K562 (cell line): ENCODE data around the gene MIDN. TPM values are rescaled to one million over a fixed set of nuclear protein-coding genes. Genes with fewer than 3 reads are reported as not detected.

Experiments used
- ATAC-seq: fragments of 200-7000 bp; cut with Tn5 transposase; 3 replicates; pipeline ENCODE4 v1.9.1; 2020; ENCODE audit warnings: moderate library complexity
- BruUV-seq: library from RNA; stranded (reverse); fragments of 400-500 nt; replicated peaks from 2 replicates; lab custom pipeline; 2021; lab: Mats Ljungman, UMichigan
- CTCF ChIA-PET: fragments of 300-600 bp; formaldehyde crosslinking; extraction: SDS; loops from one replicate; lab custom pipeline; 2021; ENCODE audit warnings: low intra/inter-chr PET ratio; lab: Yijun Ruan, JAX
- POLR2A ChIA-PET: fragments of 300-600, 350-650 bp; sonication (Branson Sonifier 250); formaldehyde crosslinking; extraction: SDS; loops from one replicate; lab custom pipeline; 2021; ENCODE audit warnings: antibody characterized with exemption, inconsistent platforms; lab: Yijun Ruan, JAX
- DNase-seq, 4 experiments: peaks; one replicate each; pipeline versions ENCODE4 v3.0.0 to v3.0.0-alpha.2; 2011 to 2018; ENCODE audit warnings: low spot score in 3 of 4, mixed read lengths in 3 of 4; ENCODE audit errors: extremely low read depth in 1 of 4
- FAIRE-seq: peaks from 2 replicates; lab custom pipeline; 2011; peaks lifted over from hg19 to GRCh38; lab: Jason Lieb, UNC
- H2AFZ ChIP-seq: 2 replicates; pipeline ENCODE4 v1.6.0; 2011; ENCODE audit warnings: low read depth, low read length, control low read depth, inconsistent platforms
- H3K27ac ChIP-seq: fragments of 200-600 bp; 3 replicates; pipeline ENCODE4 v1.8.0; 2011; ENCODE audit warnings: low read depth, mild to moderate bottlenecking, control low read depth, inconsistent platforms, low read length, moderate library complexity, mixed read lengths; ENCODE audit errors: extremely low read depth
- H3K27me3 ChIP-seq, 2 experiments: fragments of 300-600 bp in 1 of 2; 2 replicates in 1 of 2; 3 replicates in 1 of 2; pipeline versions ENCODE4 v1.6.0 to v1.8.0; 2011; ENCODE audit warnings: inconsistent platforms in 2 of 2, low read length in 2 of 2, mild to moderate bottlenecking in 1 of 2, mixed read lengths in 1 of 2, moderate library complexity in 1 of 2; ENCODE audit not compliant: control insufficient read depth in 2 of 2, insufficient read depth in 2 of 2
- H3K36me3 ChIP-seq: fragments of 300-600 bp; 3 replicates; pipeline ENCODE4 v1.8.0; 2011; ENCODE audit warnings: mild to moderate bottlenecking, low read length, inconsistent platforms; ENCODE audit not compliant: control insufficient read depth, insufficient read depth
- H3K4me1 ChIP-seq, 2 experiments: fragments of 200-600 bp in 1 of 2; replicated peaks in 1 of 2; 2 replicates in 1 of 2; 3 replicates in 1 of 2; pipeline versions ENCODE4 v1.5.1 to v1.8.0; 2011; ENCODE audit warnings: inconsistent platforms in 2 of 2, low read length in 2 of 2, mild to moderate bottlenecking in 1 of 2, mixed read lengths in 1 of 2, moderate library complexity in 1 of 2; ENCODE audit not compliant: control insufficient read depth in 2 of 2, insufficient read depth in 2 of 2
- H3K4me2 ChIP-seq: 2 replicates; pipeline ENCODE4 v1.6.1; 2011; ENCODE audit warnings: low read length, control low read depth, inconsistent platforms, mixed read lengths; ENCODE audit not compliant: insufficient read depth
- H3K4me3 ChIP-seq: fragments of 200-600 bp; sonication (generic), shearing (Covaris generic); 2 replicates; pipeline ENCODE4 v1.5.1; 2016; ENCODE audit warnings: control low read depth, inconsistent platforms
- H3K79me2 ChIP-seq: fragments of 200-600 bp; 3 replicates; pipeline ENCODE4 v1.8.0; 2011; ENCODE audit warnings: low read length, inconsistent platforms; ENCODE audit not compliant: control insufficient read depth, insufficient read depth
- H3K9ac ChIP-seq, 2 experiments: 2 replicates each; pipeline versions ENCODE4 v1.6.0 to v1.6.1; 2011; ENCODE audit warnings: low read depth in 2 of 2, low read length in 2 of 2, control low read depth in 1 of 2, inconsistent platforms in 1 of 2, mild to moderate bottlenecking in 1 of 2, mixed read lengths in 1 of 2; ENCODE audit not compliant: insufficient read depth in 1 of 2
- H3K9me1 ChIP-seq: one replicate; pipeline ENCODE4 v1.6.0; 2011; ENCODE audit warnings: inconsistent platforms, mild to moderate bottlenecking, low read length, moderate library complexity; ENCODE audit not compliant: control insufficient read depth, insufficient read depth
- H3K9me3 ChIP-seq: replicated peaks from 2 replicates; pipeline ENCODE4 v1.5.1; 2011; ENCODE audit warnings: low read depth, low read length, inconsistent platforms; ENCODE audit not compliant: control insufficient read depth, insufficient read depth
- H4K20me1 ChIP-seq: replicated peaks from 2 replicates; pipeline ENCODE4 v1.6.1; 2011; ENCODE audit warnings: low read length, inconsistent platforms, mixed read lengths; ENCODE audit not compliant: control insufficient read depth, insufficient read depth
- ARNT ChIP-seq, 2 experiments: fragments of 450-650 bp; IDR thresholded peaks; 2 replicates each; pipeline ENCODE4 v1.6.1; 2016; ENCODE audit warnings: mild to moderate bottlenecking in 1 of 2
- COPS2 ChIP-seq: fragments of 450-650 bp; conservative IDR thresholded peaks from 2 replicates; pipeline ENCODE4 v1.6.1; 2016; ENCODE audit warnings: mild to moderate bottlenecking, moderate library complexity
- GABPB1 ChIP-seq: sonication (generic); formaldehyde crosslinking; IDR thresholded peaks from 2 replicates; pipeline ENCODE4 v1.8.0; 2022; ENCODE audit warnings: mild to moderate bottlenecking, missing genetic modification reagents
- GTF2E2 ChIP-seq: fragments of 200-800 bp; sonication (Bioruptor generic); IDR thresholded peaks from 2 replicates; pipeline ENCODE4 v1.6.1; 2016; ENCODE audit warnings: missing genetic modification characterization, missing compliant biosample characterization
- HNRNPL ChIP-seq: fragments of 200-400 bp; formaldehyde crosslinking; IDR thresholded peaks from 2 replicates; pipeline ENCODE4 v1.6.1; 2017; ENCODE audit warnings: low read depth, mild to moderate bottlenecking, low read length
- KAT7 ChIP-seq: sonication (generic); formaldehyde crosslinking; IDR thresholded peaks from 2 replicates; pipeline ENCODE4 v1.8.0; 2022; ENCODE audit warnings: missing genetic modification reagents, mild to moderate bottlenecking, borderline replicate concordance
- KLF16 ChIP-seq: IDR thresholded peaks from 2 replicates; pipeline ENCODE4 v1.6.1; 2016; ENCODE audit warnings: antibody characterized with exemption
- NR2F6 ChIP-seq: fragments of 450-650 bp; formaldehyde crosslinking; IDR thresholded peaks from 2 replicates; pipeline ENCODE4 v1.4.0; 2020; ENCODE audit warnings: mild to moderate bottlenecking
- RBFOX2 ChIP-seq: fragments of 200-400 bp; formaldehyde crosslinking; IDR thresholded peaks from 2 replicates; pipeline ENCODE4 v1.6.1; 2017; ENCODE audit warnings: low read depth, mild to moderate bottlenecking, low read length, moderate library complexity
- THRAP3 ChIP-seq: fragments of 450-650 bp; IDR thresholded peaks from 2 replicates; pipeline ENCODE4 v1.6.1; 2016; ENCODE audit warnings: mild to moderate bottlenecking, inconsistent platforms, borderline replicate concordance
- U2AF1 ChIP-seq: fragments of 200-400 bp; formaldehyde crosslinking; optimal IDR thresholded peaks from 2 replicates; pipeline ENCODE3; 2017; ENCODE audit warnings: mild to moderate bottlenecking, low read depth, low read length, moderate library complexity
- ZKSCAN3 ChIP-seq: fragments of 250-450 bp; sonication (Bioruptor Pico); IDR thresholded peaks from 2 replicates; pipeline ENCODE4 v1.4.0; 2020
- ZNF174 ChIP-seq: fragments of 250-450 bp; sonication (Bioruptor Pico); IDR thresholded peaks from 2 replicates; pipeline ENCODE4 v1.4.0; 2020; ENCODE audit warnings: mild to moderate bottlenecking
- ZNF316 ChIP-seq: fragments of 450-650 bp; IDR thresholded peaks from 2 replicates; pipeline ENCODE4 v1.6.1; 2016
- ZNF717 ChIP-seq: fragments of 250-450 bp; sonication (Bioruptor Pico); IDR thresholded peaks from 2 replicates; pipeline ENCODE4 v1.5.0; 2021
- WGBS: fragments of 100-300 bp; shearing (Covaris generic); methylation state at CpG from one replicate; pipeline ENCODE4 v1.1.6; 2016; ENCODE audit warnings: low coverage, mixed read lengths; ENCODE audit not compliant: insufficient coverage; ENCODE audit errors: missing lambda C conversion rate; 5-methylcytosine and 5-hydroxymethylcytosine counted together
- in situ Hi-C: fragments of 300-500 bp; cut with MboI; formaldehyde crosslinking; loops from 4 replicates; pipeline ENCODE4 v1.15.0; 2018; ENCODE audit warnings: inconsistent platforms, mixed read lengths
- intact Hi-C: fragments of 100-400 bp; cut with micrococcal nuclease; formaldehyde crosslinking; loops from 2 replicates; pipeline ENCODE4 v1.14.2; 2022
- polyA plus RNA-seq, 8 experiments: library from polyadenylated mRNA; depleted of rRNA in 4 of 8; stranded (reverse) in 5 of 8; unstranded in 3 of 8; fragments of >200 nt; fragmentation: Nextera tagmentation in 2 of 8; fragmentation: Illumina TruSeq in 1 of 8; extraction: Ambion mirVana in 2 of 8; extraction: Trizol in 1 of 8; gene quantifications; 2 replicates each; pipeline versions ENCODE4 v1.2.1 to v1.2.3, GENCODE V29; 2011 to 2014; ENCODE audit warnings: inconsistent platforms in 1 of 8, missing spikeins in 1 of 8
- total RNA-seq, 7 experiments: library from RNA; depleted of rRNA in 6 of 7; stranded (reverse); fragments of >200 nt in 6 of 7; fragmentation: Illumina TruSeq in 2 of 7; extraction: Trizol in 2 of 7; gene quantifications; 2 replicates each; pipeline versions ENCODE4 v1.2.1 to v1.2.3, GENCODE V29; 2011 to 2021; ENCODE audit warnings: low replicate concordance in 1 of 7
- TF ChIP-seq, protein P1 (sequence below): sonication (generic); formaldehyde crosslinking; IDR thresholded peaks from 2 replicates; pipeline ENCODE4 v1.8.0; 2022; ENCODE audit warnings: mild to moderate bottlenecking, missing genetic modification reagents
- TF ChIP-seq, protein P2 (sequence below): fragments of 250-450 bp; sonication (Bioruptor Pico); IDR thresholded peaks from 2 replicates; pipeline ENCODE4 v1.5.0; 2021; ENCODE audit warnings: mild to moderate bottlenecking, moderate library complexity

The MIDN gene
- total and polyA plus RNA-seq, 9 of the 15 experiments (the other 6 are each of a cell fraction or from before 2014, with no cell fraction given), result 0.17 to 120 (median 10.1) TPM

- TF ChIP-seq, protein P1, sequence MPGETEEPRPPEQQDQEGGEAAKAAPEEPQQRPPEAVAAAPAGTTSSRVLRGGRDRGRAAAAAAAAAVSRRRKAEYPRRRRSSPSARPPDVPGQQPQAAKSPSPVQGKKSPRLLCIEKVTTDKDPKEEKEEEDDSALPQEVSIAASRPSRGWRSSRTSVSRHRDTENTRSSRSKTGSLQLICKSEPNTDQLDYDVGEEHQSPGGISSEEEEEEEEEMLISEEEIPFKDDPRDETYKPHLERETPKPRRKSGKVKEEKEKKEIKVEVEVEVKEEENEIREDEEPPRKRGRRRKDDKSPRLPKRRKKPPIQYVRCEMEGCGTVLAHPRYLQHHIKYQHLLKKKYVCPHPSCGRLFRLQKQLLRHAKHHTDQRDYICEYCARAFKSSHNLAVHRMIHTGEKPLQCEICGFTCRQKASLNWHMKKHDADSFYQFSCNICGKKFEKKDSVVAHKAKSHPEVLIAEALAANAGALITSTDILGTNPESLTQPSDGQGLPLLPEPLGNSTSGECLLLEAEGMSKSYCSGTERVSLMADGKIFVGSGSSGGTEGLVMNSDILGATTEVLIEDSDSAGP (CRISPR knock-in tag), result no peak
- TF ChIP-seq U2AF1, result no peak
Observed at GRCh38 chr19:1248786-1249297, 459 bp downstream of the MIDN start (continued).

DNA sequence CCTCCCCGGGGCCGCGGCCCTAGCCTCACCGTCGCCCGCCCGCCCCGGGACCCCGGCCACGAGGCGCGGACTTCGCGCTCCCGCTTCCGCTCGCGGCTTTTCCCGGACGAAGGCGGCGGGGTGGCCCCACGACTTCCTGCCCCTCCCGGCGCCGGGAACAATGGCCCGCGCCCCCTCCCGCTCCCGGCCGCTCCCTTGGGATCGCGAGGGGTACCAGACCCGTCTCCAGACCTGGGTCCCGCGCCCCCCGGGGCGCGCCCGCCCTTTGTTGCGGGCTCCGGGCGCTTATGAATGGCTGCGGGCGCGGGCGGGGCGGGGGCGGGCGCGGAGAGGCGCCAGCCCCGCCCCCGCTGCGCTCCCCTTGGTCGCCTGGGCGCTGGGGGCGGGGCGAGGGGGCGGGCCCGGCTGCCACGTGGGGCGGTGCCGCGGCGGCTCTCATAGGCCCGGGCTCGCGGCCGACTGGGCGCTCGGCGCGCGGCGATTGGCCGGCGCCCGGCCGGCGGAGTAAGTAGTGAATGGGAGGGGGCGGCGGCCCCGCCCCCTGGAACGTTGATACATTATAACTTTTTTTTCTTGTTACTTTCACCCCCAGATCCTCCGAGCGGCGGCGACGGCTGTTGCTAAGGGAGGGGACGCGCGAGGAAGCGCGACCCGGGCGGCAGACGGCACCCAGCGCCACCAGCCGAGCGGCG, 1.1 kb downstream of the MIDN start:
- Histone ChIP-seq H3K9me1 (no peaks in the 10 kb centered on the region), H3K9ac (peak overlapping the region; percentile 89 to 96), H3K4me1 (peaks cover 41 to 95% of the 10 kb centered on the region in 2 experiments), H3K27ac (peak overlapping the region; percentile 99), H3K9me3 (no peaks in the 10 kb centered on the region), H3K4me3 (peak overlapping the region; percentile 93), H3K4me2 (peak overlapping the region; percentile 84), H3K79me2 (peaks cover 62% of the 10 kb centered on the region), H2AFZ (no peak overlapping the region), H3K36me3 (peaks cover 53% of the 10 kb centered on the region; the same call in 1 of the 3 replicates), H3K27me3 (no peaks in the 10 kb centered on the region), H4K20me1 (0 out of 2 replicates have a peak, but pooled peaks cover 5% of the 10 kb centered on the region)
- in situ Hi-C loops, result loop anchor here (25.0 kb wide), 1 partner anchor 487 kb away; the partner anchor contains the start of gene MISP
- no TSS peak for BruUV-seq
- DNase-seq (peak; percentile 70 to 97 (median 82)), FAIRE-seq (peak; percentile 62), ATAC-seq (peak; percentile 45)
- WGBS, result 0% methylated on average over 23 of the region's 102 CpGs
- intact Hi-C loops, result loop anchor here (1.0 kb wide), 1 partner anchor 17 kb away; no protein-coding TSS in a partner anchor
- ChIA-PET CTCF (interaction anchor here (0.7 to 2.0 kb wide), 2 partner anchors 18 to 163 kb away, joined by 6 to 11 read pairs; no protein-coding TSS in a partner anchor), POLR2A (interaction anchor here (0.9 to 1.0 kb wide), 4 partner anchors 17 to 20 kb away, joined by 4 to 8 read pairs (median 4); partner anchors contain the start of gene CIRBP)
- TF ChIP-seq ZNF174 (CRISPR knock-in tag), result no peak
- TF ChIP-seq NR2F6, result no peak
- TF ChIP-seq COPS2, result no peak
- TF ChIP-seq ZKSCAN3 (CRISPR knock-in tag), result no peak
- peak; percentile 62 for TF ChIP-seq HNRNPL
- TF ChIP-seq, protein P2, sequence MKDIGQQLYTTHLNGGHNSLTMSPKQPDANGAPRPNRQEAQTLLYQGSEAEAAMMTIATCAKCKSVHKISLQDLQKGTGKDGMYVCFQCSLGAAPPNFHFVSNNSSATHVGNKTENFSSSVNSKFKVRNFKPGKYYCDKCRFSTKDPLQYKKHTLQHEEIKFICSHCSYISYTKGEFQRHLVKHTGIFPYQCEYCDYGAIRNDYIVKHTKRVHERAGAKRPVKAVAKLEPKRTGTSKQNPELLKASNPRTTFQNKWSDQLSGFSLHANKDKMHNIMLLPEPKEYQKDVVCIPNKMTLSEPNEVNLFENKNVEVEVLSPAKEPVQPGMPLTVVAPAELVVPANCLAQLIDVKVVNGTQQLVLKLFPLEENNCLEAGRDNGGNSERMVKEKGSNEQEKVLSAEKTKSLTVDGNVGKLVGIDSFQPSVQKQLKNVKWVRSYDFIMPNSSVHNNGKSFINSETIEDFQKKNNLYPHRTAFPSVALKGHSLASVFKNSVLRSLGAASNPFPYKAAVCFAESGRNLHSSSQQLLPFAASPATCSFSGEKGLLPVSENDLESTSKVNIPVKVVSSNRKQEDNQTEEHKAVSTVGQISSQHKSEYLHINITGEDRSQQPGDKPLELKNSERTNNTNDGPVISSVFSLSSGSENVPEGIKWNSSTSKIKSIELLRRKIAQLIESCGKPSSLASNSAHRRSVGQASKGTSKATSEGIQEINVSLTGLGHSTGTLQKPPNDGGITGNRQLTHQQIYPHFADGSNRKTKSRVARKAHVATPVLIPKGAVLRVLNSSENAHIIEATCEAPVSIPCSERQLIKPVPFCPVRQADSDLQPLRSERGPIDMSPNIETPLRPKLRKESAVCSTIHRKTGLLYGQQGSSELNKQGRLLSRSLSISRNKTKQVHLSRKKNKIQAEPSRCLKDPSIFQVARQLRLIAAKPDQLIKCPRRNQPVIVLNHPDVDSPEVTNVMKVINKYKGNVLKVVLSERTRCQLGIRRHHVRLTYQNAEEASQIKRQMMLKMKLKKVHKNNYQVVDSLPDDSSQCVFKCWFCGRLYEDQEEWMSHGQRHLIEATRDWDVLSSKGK (CRISPR knock-in tag), result no peak
- TF ChIP-seq THRAP3, result no peak
- no peak for TF ChIP-seq KLF16
- peak; percentile 86 for TF ChIP-seq RBFOX2
- no peak for TF ChIP-seq ZNF316
- TF ChIP-seq GTF2E2 (tag), result no peak
- TF ChIP-seq GABPB1 (CRISPR knock-in tag), result peak; percentile 51; the same call in 1 of the 2 replicates
- no peak for TF ChIP-seq ARNT (IDR thresholded peaks at IDR 0.05)
- no peak for TF ChIP-seq ZNF717 (CRISPR knock-in tag)
- TF ChIP-seq KAT7 (CRISPR knock-in tag), result peak; percentile 74; the same call in 1 of the 2 replicates
